HFF-Myc (cell line): ENCODE measurements around the gene EML2.

Experiments
- DNase-seq: peaks from one replicate; pipeline ENCODE4 v3.0.0-alpha.2; 2011; ENCODE audit warnings: low read depth; ENCODE audit errors: extremely low read depth
- H3K4me3 ChIP-seq: replicated peaks from 2 replicates; pipeline ENCODE4 v1.5.1; 2011; ENCODE audit warnings: low read depth, mild to moderate bottlenecking, control low read depth, low read length
- CTCF ChIP-seq: IDR thresholded peaks from 2 replicates; pipeline ENCODE4 v1.5.1; 2012; ENCODE audit warnings: mild to moderate bottlenecking, low read depth, low read length, control low read depth; ENCODE audit errors: missing control alignments

EML2 gene

GRCh38 chr19:45593520-45593919 lies 45.7 kb downstream of the EML2 start:
- H3K4me3 ChIP-seq, result no peak overlapping the region
- DNase-seq, result no peak
- no peak for TF ChIP-seq CTCF

- no peak overlapping the region for H3K4me3 ChIP-seq
- DNase-seq, result no peak
- no peak for TF ChIP-seq CTCF
Observed at GRCh38 chr19:45592366-45592765, 46.8 kb downstream of the EML2 start.

GRCh38 chr19:45591638-45592005 lies 47.6 kb downstream of the EML2 start:
- DNase-seq, result no peak
- no peak overlapping the region for H3K4me3 ChIP-seq
- no peak for TF ChIP-seq CTCF

GRCh38 chr19:45591004-45591637 lies 48.1 kb downstream of the EML2 start:
- no peak overlapping the region for H3K4me3 ChIP-seq

GRCh38 chr19:45590300-45591003 lies 48.7 kb downstream of the EML2 start:
- DNase-seq, result no peak
- no peak overlapping the region for H3K4me3 ChIP-seq
- no peak for TF ChIP-seq CTCF

More at GRCh38 chr19:45591004-45591637, 48.1 kb downstream of the EML2 start:
- no peak for DNase-seq
- peak; percentile 60 for TF ChIP-seq CTCF

GRCh38 chr19:45589768-45590167 lies 49.4 kb downstream of the EML2 start:
- H3K4me3 ChIP-seq, result no peak overlapping the region
- no peak for TF ChIP-seq CTCF
- DNase-seq, result no peak
